Uterus (tissue), 4 donors: ENCODE data around the gene DRC7. TPM values are rescaled to one million over a fixed set of nuclear protein-coding genes. Genes with fewer than 3 reads are reported as not detected.
A peak's percentile ranks its signal among the peaks of the same experiment; 100 is the strongest.

ENCODE experiments used
- DNase-seq, 2 donors: peaks; one replicate each; pipeline ENCODE4 v3.0.0-alpha.2; 2019 to 2020
- H3K27ac ChIP-seq, 2 donors: fragments of 200-600 bp; sonication (generic); 1 replicate in 1 of 2; 2 replicates in 1 of 2; pipeline ENCODE4 v1.5.1; 2016 to 2018
- H3K27me3 ChIP-seq, 2 donors: fragments of 200-600 bp; sonication (generic); one replicate each; pipeline ENCODE4 v1.5.1; 2018 to 2019; ENCODE audit warnings: control low read depth in 1 of 2
- H3K36me3 ChIP-seq, 2 donors: fragments of 200-600 bp; sonication (generic); one replicate each; pipeline ENCODE4 v1.5.1; 2019; ENCODE audit warnings: control low read depth in 1 of 2
- H3K4me1 ChIP-seq, 2 donors: fragments of 200-600 bp; sonication (generic); one replicate each; pipeline ENCODE4 v1.5.1; 2018 to 2019; ENCODE audit warnings: control low read depth in 1 of 2
- H3K4me3 ChIP-seq, 2 donors: fragments of 200-600 bp; sonication (generic); 1 replicate in 1 of 2; 2 replicates in 1 of 2; pipeline ENCODE4 v1.5.1; 2018 to 2019; ENCODE audit warnings: mild to moderate bottlenecking in 1 of 2
- H3K9me3 ChIP-seq, 2 donors: fragments of 200-600 bp; sonication (generic); one replicate each; pipeline ENCODE4 v1.5.1; 2019; ENCODE audit warnings: control low read depth in 1 of 2
- POLR2A ChIP-seq, 2 donors: fragments of 450-650 bp; IDR thresholded peaks; one replicate each; pipeline ENCODE4 v1.6.1; 2016; ENCODE audit warnings: antibody characterized with exemption in 2 of 2, mild to moderate bottlenecking in 1 of 2, moderate library complexity in 1 of 2
- intact Hi-C: fragments of 100-400 bp; cut with DNase I; formaldehyde crosslinking; loops from one replicate; pipeline ENCODE4 v1.15.1; 2023; ENCODE audit warnings: low total_unique reads
- total RNA-seq, 4 donors: library from RNA; depleted of rRNA in 3 of 4; stranded (reverse); fragments of >200 nt in 3 of 4; gene quantifications; one replicate each; pipeline versions ENCODE4 v1.1.0 to v1.2.4, GENCODE V29; 2014 to 2023
- TF ChIP-seq, protein P1 (sequence below), 4 experiments: fragments of 200-600 bp in 2 of 4; fragments of 450-650 bp in 2 of 4; sonication (generic) in 2 of 4; IDR thresholded peaks; one replicate each; pipeline ENCODE4 v1.5.1; 2016 to 2019; ENCODE audit warnings: antibody characterized with exemption in 4 of 4, mild to moderate bottlenecking in 2 of 4, moderate library complexity in 1 of 4
- donor health status: DM: yes; HTN: yes; CAD: no.

DRC7 gene, protein sequence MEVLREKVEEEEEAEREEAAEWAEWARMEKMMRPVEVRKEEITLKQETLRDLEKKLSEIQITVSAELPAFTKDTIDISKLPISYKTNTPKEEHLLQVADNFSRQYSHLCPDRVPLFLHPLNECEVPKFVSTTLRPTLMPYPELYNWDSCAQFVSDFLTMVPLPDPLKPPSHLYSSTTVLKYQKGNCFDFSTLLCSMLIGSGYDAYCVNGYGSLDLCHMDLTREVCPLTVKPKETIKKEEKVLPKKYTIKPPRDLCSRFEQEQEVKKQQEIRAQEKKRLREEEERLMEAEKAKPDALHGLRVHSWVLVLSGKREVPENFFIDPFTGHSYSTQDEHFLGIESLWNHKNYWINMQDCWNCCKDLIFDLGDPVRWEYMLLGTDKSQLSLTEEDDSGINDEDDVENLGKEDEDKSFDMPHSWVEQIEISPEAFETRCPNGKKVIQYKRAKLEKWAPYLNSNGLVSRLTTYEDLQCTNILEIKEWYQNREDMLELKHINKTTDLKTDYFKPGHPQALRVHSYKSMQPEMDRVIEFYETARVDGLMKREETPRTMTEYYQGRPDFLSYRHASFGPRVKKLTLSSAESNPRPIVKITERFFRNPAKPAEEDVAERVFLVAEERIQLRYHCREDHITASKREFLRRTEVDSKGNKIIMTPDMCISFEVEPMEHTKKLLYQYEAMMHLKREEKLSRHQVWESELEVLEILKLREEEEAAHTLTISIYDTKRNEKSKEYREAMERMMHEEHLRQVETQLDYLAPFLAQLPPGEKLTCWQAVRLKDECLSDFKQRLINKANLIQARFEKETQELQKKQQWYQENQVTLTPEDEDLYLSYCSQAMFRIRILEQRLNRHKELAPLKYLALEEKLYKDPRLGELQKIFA
- 1 to 10 TPM in 1 of 4 donors, under 1 TPM in 1, not detected in 2; 0.18 to 5.4 TPM for total RNA-seq

DNA sequence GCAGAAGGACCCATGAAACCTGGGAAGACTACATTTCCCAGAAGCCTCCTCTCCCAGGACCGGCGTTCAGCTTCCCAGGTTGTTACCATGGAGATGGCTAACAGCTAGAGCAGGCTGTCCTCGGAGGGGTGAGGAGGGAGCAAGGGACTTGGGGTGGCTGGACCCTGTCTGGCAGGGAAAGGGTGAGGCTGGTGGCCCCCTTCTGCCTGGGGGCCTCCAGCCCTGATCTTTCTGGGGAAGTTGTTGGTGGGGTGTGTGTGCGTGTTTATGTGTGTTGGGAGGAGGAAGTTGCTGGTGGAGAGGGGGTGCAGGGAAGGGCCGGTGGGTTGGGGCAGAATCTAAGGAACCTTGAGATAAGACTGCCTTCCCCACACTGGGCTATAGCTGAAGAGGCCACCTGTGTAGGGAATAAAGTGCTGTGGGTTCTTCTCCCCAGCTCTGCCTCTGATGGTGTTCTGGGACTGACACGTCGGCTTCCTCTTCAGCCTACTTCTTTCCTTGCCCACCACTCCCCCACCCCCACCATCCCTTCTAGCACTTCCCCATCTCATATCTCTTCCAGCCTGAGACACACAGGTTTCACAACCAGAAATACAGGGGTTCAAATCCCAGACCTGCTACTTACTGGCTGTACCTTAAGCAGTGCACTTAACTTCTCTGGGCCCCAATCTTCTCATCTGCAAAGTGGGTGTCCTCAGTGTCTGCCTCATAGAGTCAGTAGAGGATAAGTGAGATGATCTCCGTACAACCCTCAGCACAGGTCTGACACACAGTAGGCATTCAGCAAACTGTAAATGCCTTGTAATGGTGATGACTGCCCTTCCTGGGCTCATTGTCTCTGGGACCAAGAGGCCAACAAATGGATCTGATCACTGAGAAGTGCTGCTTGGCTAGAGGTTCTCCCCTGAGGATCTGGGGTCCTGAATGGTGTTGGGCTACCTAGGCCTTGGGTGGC, at the start of gene DRC7:
Gene DRC7, plus strand, starts transcription at position 82 of the 955 bp plus-strand sequence. CDS start 3,144 bp downstream, outside the sequence.
- intact Hi-C loops: no loop called here
- Histone ChIP-seq H3K9me3 (no peaks in the 10 kb centered on the region), H3K4me1 (no peaks in the 10 kb centered on the region), H3K36me3 (no peaks in the 10 kb centered on the region), H3K4me3 (no peak within 1 kb of the TSS), H3K27ac (no peak within 1 kb of the TSS), H3K27me3 (no peaks in the 10 kb centered on the region)
- DNase-seq: peak in 1 of 2 donors; percentile 32
- no peak for TF ChIP-seq POLR2A (IDR thresholded peaks at IDR 0.05)
- TF ChIP-seq, protein P1, sequence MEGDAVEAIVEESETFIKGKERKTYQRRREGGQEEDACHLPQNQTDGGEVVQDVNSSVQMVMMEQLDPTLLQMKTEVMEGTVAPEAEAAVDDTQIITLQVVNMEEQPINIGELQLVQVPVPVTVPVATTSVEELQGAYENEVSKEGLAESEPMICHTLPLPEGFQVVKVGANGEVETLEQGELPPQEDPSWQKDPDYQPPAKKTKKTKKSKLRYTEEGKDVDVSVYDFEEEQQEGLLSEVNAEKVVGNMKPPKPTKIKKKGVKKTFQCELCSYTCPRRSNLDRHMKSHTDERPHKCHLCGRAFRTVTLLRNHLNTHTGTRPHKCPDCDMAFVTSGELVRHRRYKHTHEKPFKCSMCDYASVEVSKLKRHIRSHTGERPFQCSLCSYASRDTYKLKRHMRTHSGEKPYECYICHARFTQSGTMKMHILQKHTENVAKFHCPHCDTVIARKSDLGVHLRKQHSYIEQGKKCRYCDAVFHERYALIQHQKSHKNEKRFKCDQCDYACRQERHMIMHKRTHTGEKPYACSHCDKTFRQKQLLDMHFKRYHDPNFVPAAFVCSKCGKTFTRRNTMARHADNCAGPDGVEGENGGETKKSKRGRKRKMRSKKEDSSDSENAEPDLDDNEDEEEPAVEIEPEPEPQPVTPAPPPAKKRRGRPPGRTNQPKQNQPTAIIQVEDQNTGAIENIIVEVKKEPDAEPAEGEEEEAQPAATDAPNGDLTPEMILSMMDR (IDR thresholded peaks at IDR 0.05): no peak

DNA sequence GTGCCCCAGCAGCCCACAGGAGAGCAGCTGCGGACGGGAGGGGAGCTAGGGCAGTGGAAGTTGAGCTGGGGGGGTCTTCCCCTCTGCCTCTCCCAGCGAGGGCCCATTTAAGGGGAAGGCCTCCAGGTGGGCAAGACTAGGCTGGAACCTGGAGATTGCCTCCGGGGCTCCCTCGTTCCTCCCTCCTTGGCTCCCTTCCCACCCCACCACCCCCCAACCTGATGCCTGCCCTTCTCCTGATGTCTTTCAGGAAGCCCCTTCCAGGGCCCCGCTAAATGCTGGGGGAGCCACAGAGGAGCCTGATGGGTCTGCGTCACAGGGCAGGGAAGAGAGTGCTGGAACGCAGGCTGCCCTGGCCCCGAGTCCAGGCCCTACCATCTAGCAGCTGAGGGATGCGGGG, 49.4 kb upstream of the DRC7 start:
- DNase-seq: no peak
- Histone ChIP-seq H3K36me3 (no peaks in the 10 kb centered on the region), H3K27ac (peak overlapping the region; percentile 63 to 75), H3K9me3 (no peaks in the 10 kb centered on the region), H3K4me1 (no peaks in the 10 kb centered on the region), H3K27me3 (no peaks in the 10 kb centered on the region), H3K4me3 (no peak overlapping the region)
- TF ChIP-seq, protein P1 (IDR thresholded peaks at IDR 0.05): no peak
- TF ChIP-seq POLR2A (IDR thresholded peaks at IDR 0.05): no peak
- intact Hi-C loops: loop anchor here (10.0 kb wide), 1 partner anchor 50 kb away; no protein-coding TSS in a partner anchor

DNA sequence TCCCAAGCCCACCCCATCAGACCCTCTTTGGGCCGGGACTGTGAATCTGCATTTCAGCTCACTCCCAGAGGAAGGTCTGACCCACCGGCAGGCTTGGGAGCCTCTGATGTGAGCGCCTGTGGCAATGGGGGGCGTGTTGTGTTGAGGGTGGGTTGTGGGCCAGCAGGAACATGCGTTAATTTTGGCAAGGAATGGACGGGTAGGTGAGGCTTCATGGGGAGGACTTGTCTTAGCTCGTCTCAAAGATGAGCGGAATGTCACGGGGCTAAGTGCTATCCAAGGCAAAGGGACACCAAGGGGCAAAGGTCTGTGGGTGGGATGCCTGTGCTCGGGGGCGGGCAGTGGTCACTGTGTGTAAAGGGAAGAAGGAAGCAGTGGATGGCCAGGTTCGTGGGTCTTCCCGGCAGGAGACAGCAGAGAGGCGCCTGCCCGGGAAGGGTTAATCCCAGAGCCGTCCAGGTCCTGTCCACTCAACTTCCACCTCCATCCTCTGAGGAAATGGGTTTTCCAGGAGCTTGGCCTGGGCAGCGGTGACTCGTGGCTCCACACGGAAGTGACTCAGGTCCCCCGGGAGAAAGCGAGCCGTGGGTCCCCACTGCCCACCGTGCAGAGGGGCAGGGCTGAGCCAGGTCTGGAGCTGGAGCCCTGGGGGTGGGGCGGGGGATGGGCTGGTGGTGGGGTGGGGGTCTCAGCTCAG, 48.8 kb upstream of the DRC7 start:
- TF ChIP-seq, protein P1 (IDR thresholded peaks at IDR 0.05): no peak
- TF ChIP-seq POLR2A (IDR thresholded peaks at IDR 0.05): no peak
- no peaks in the 10 kb centered on the region for H3K9me3 ChIP-seq
- no peaks in the 10 kb centered on the region for H3K36me3 ChIP-seq
- H3K27me3 ChIP-seq: no peaks in the 10 kb centered on the region
- intact Hi-C loops: loop anchor here (10.0 kb wide), 1 partner anchor 51 kb away; no protein-coding TSS in a partner anchor
- H3K4me3 ChIP-seq: no peak overlapping the region
- peak in 1 of 2 donors; percentile 66 for DNase-seq
- H3K4me1 ChIP-seq: no peaks in the 10 kb centered on the region
- peak overlapping the region; percentile 63 to 75 for H3K27ac ChIP-seq

DNA sequence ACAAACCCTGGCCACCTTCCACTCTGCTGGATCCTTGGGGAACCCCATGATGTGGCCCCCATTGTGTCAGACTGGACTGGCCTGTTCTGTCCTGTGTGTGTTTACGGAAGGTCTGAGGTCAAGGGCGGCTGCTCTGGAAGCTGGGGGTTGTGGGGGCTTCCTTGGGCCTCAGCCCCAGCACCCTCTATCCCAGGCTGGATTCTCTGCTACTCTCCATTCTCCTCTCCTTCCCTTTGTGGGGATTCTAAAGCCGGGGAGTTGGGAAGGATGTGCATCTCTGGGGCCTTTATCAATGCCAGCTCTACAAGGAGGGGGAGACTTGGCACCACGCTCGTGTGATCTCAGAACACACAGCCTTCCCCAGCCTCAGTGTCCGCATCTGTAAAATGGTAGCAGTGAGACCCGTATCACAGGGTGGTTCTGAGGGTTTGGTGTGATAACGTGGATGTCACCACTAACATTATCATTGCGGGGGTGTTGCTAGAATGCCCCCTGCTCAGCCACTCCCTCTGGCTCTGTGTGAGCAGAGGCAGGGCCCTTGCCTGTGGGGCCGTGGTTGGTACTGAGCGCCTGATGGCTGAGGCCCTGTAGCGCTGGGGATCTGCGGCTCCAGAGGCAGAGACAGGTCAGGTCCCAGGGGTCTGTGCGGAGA, 48.1 kb upstream of the DRC7 start:
- no peaks in the 10 kb centered on the region for H3K36me3 ChIP-seq

More for the DNA sequence above, 48.1 kb upstream of the DRC7 start:
- no peak for DNase-seq
- Histone ChIP-seq H3K4me3 (no peak overlapping the region), H3K27me3 (no peaks in the 10 kb centered on the region), H3K27ac (peak overlapping the region; percentile 63 to 75), H3K4me1 (no peaks in the 10 kb centered on the region), H3K9me3 (no peaks in the 10 kb centered on the region)
- intact Hi-C loops: loop anchor here (10.0 kb wide), 1 partner anchor 52 kb away; no protein-coding TSS in a partner anchor
- no peak for TF ChIP-seq POLR2A (IDR thresholded peaks at IDR 0.05)
- TF ChIP-seq, protein P1 (IDR thresholded peaks at IDR 0.05): no peak
